Ureter (tissue), 1 donor: ENCODE results near the gene MACO1. TPM values are rescaled to one million over a fixed set of nuclear protein-coding genes. Genes with fewer than 3 reads are reported as not detected.
"Not testable (repeated sequence)": the region's sequence is repeated elsewhere in the genome, so short reads cannot be mapped to it uniquely, and the experiment has no call there.

Experiments used
- DNase-seq: peaks from one replicate; pipeline ENCODE4 v3.0.0-alpha.2; 2020; ENCODE audit warnings: low spot score
- total RNA-seq: library from RNA; stranded (reverse); gene quantifications from one replicate; pipeline ENCODE4 v1.2.4, GENCODE V29; 2023
- donor health status: DM: yes; HTN: yes; CAD: no.

The MACO1 gene
- total RNA-seq, 1 donor from 2014 or later: 22.3 TPM

DNA sequence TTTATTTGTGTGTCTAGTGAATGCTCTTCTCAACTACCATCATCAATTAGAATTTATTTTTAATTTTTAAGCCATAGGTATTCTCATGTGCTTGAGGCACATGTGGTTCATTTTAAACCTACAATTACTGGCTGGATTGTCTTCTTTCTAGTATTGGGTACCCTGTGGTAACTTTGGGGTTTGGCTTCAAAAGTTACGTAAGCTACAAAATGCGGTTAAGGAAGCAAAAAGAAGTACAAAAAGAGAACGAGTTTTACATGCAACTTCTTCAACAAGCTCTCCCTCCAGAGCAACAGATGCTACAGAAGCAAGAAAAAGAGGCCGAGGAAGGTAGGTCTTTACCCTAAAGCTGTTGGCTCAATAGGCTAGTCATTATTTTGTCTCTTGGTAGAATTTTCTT is 25.8 kb downstream of the MACO1 start:
- DNase-seq: no peak

DNA sequence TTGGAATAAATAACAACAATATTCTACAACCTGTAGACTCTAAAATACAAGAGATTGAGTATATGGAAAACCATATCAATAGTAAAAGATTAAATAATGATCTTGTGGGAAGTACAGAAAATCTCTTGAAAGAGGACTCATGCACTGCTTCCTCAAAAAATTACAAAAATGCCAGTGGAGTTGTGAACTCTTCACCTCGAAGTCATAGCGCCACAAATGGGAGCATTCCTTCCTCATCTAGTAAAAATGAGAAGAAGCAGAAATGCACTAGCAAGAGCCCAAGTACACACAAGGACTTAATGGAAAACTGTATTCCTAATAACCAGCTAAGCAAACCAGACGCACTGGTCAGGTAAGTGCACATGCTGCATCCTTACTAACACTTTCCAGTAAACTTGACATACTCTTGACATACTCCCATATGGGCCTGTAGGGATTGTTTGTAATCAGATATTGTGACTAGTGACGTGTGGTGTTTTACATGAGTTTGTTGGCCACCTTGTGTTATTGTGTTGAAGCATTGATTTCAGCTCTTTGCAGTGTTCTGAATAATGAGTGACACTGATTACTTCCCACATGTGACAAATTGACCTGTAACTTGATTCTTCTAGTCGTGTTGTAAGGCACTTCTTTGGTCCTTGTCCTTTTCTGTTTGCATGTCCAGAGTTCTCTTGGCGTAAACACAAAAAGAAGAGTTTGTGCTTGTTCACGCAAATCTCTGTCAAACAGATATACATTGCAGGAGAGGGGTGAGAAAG is 28.0 kb downstream of the MACO1 start:
- DNase-seq: no peak

DNA sequence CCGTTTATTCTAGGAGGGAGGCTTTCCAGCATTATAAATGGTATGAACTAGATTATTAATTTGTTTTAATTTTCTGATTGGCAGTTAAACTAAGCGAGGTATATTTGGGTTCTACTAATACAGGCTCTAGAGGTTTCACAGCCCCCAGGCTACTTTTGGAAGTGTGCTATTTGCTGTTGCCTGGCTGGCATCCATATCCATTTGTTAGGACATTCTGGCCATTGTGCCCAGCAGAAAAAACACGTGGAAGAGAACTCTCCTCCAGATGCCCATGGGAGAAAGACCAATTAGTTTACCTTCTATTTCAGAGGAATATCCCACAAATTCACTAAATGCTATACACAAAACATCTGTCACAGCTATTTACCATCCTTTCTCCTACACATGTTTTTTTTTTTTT is 29.3 kb downstream of the MACO1 start:
- DNase-seq: no peak

DNA sequence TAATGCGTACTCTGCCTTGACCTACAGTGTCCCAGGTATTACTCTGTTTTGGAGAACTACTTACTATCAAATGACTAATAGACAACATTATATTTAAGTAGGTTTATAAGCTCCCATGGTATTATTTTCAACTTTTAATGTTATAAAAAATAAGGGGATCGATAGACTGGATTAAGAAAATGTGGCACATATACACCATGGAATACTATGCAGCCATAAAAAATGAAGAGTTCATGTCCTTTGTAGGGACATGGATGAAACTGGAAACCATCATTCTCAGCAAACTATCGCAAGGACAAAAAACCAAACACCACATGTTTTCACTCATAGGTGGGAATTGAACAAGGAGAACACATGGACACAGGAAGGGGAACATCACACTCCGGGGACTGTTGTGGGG is 30.1 kb downstream of the MACO1 start:
- DNase-seq: not testable (repeated sequence)

DNA sequence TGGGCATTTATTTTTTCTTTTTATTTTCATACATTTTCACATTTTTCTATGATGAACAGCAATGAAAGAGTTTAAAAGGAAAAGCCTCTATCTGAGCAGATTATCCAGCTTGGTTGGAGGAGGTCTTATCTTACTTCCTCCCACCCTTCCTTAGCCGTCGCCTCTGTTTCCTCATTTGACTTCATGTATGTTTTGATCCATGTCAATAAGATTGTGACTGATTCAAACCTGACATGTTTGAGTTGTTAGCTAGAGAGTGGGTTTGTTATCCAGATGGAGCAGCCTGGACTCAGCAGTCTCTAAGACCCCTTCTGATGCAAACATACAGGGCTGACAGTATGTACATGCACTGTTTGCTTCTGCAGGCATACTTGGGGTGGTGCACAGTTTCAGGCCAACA is 31.2 kb downstream of the MACO1 start:
- DNase-seq: no peak

GRCh38 chr1:25462732-25463131 is 32.0 kb downstream of the MACO1 start:
- DNase-seq: no peak

- no peak for DNase-seq
These were observed 36.5 kb downstream of the MACO1 start for GRCh38 chr1:25467193-25467592.

- DNase-seq: no peak
These were observed 36.9 kb downstream of the MACO1 start for GRCh38 chr1:25467616-25468015.

DNA sequence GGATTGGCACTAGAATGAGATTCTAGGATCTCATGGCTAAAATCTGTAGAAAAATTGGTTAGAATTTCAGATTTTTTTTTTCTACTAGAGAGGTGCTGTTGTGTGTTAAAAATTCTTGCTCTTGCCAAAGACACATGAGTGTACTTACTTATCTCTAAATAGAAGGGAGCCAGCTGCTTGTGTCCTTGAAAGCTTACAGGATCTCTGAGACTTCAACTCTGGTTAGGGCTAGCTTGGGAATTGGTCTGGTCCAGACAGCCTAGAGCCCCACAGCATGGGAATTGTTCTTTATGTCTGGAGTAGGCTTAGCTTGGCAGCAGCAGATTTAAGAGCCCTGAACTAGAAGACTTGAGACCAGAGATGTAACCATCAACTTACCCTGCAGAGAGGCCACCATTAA is 37.3 kb downstream of the MACO1 start:
- no peak for DNase-seq

- DNase-seq: no peak
These were observed 38.5 kb downstream of the MACO1 start for GRCh38 chr1:25469177-25469576.

DNA sequence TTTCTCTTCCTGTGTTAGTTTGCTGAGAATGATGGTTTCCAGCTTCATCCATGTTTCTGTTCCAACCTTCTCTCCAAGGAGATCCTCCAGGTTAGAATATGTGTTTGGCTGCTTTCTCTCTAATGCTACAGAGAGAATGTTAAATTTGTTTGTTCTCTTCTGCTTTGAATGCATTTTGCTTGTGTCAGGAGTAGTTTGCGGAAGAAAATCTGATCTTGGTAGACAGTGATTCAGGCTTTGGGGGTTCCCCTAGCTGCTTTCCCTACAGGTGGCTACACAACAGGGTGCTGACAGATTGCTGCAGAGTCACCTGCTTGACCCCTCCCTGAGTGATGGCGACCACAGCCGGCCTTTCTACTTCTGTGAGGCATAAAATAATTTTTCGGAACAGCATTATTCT is 41.8 kb downstream of the MACO1 start:
- no peak for DNase-seq

DNA sequence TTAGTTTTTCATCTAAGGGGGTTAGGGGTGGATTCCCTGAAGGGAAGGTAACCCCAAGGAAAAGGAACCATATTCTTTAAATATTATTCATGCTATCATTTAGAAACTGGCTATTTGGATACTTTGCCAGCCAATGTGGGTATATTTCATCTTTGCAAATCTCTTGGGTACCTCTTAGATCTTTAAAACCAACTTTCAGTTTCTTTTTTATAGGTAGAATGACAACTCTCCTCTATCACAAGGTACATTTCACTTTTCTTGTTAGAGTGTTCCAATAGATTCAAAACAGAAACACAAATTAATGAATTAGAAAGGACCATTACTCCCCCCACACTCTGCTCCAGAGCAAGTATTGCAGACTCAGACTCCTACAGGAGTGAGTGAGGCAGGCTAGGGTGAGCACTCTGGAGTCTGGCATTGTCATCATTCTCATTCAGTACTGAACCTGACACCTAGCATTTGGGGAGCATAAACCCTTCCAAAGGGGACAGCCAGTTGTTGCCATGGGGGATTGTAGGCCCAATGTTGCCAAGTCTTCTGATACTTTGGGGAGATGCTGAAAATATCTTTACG is 43.0 kb downstream of the MACO1 start:
- no peak for DNase-seq

DNA sequence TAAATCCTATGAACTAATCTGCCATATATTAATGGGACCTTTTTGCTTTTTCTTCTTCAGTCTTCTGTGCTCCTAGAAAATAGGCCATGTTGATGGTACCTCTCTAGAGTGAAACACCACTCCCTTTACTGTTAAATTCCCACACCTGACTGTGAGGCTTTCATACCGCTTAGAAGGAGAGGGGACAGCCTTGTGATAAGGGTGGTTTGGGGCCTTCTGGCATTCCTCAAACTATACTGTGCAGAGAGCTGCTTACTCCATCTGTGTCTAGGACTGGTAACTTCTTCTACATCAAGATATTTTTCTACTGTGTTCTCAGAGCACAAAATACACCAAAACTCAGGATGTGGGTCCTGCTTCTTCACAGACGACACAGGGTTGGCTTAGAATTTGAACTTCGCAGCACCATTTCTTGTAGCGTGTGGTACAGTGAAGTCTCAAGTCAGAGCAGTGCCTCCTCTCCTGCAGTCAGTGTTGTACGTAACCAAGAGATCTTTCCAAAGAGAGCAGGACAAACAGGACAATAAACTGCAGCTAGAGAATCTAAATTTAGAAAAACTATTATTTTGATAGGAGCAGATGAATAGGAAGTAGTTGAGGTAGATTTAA is 43.8 kb downstream of the MACO1 start:
- DNase-seq: no peak

DNA sequence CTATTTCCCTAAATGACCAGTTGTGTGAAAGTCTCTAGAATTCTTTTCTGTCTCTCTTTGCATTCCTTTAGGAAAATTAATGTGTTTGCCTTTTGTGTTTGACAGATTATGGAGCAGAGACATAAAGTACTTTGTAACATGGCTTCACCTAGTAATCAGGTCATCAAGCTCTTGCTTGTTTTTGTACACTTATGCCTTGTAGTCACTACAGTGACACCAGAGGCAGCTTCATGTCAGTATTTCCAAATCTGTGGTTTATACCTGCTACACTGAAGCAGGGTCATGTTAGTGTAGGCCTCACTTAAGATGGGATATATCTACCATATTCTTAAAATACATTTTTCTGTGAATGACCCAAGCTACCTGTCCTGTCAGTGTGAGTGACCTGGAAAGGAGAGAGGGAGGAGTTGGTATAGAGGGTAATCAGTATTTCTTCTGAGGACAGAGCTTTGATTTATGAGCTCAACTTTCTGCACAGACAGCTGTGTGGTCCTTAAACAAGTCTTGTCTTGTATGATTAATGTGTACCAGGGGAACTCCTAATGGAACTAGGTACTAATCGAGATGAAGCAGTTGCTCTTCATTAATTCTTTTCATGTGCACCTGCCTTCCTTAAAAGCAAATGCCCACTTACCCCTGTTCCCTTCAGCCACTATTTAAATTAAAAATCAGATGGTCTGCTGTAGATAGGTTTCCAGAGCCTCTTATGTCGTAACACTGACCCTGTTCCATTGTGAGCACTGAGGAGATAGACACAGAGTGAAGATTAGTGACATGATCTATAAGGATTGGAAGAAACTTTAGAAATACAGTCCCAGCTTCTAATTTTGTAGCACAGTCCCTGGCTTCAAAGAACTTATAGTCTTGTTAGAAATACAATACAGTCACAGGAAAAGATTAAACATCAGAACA is 45.7 kb downstream of the MACO1 start:
- no peak for DNase-seq

DNA sequence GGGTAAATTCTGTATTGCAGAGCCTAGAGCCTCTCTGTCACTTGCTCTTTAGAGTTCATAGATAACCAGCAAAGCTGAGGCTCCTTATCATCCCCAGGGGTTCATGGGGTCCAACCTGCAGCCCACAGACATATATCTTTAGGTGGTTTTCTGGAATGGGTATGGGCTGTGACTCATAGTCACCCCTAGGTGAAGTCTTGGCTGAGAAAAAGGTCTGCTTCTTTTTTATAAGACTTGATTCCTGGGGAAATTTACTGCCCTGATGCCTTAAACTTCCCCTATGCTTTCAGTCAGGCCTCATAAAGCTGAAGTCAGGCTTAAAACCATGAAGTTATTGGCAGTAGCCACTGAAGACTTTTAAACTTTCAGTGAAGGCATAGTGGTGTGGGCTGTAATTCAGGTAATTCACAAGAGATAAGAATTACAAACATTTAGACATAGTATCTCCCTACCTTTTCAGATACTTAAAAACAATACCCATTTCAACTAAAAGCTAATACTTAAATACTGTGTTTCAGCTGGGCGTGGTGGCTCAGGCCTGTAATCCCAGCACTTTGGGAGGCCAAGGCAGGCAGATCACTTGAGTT is 46.8 kb downstream of the MACO1 start:
- DNase-seq: no peak

GRCh38 chr1:25478633-25479032 is 47.9 kb downstream of the MACO1 start:
- no peak for DNase-seq

- DNase-seq: no peak
These were observed 50.9 kb downstream of the MACO1 start for GRCh38 chr1:25481625-25482024.

GRCh38 chr1:25482211-25482610 is 51.5 kb downstream of the MACO1 start:
- no peak for DNase-seq

GRCh38 chr1:25484096-25484495 is 53.4 kb downstream of the MACO1 start:
- peak; percentile 79 for DNase-seq

DNA sequence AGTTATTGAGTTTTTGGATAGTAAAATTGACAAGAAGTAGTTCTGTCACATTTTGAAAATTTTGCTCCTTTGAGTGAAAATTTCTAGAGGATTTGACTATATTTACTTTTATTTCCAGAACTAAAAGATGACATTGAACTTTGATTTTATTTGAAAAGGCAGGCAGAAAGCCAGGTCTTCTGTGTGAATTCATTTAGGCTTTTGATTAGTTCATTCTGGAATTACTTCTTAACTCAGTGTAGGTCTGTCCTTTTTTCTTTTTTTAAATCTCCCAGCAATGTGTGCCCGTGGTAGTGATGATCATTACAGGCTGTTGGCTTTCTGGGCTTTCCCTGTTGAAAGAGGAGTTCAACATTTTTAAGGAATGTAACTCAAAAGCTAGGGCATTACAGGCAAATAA is 53.8 kb downstream of the MACO1 start:
- DNase-seq: no peak

DNA sequence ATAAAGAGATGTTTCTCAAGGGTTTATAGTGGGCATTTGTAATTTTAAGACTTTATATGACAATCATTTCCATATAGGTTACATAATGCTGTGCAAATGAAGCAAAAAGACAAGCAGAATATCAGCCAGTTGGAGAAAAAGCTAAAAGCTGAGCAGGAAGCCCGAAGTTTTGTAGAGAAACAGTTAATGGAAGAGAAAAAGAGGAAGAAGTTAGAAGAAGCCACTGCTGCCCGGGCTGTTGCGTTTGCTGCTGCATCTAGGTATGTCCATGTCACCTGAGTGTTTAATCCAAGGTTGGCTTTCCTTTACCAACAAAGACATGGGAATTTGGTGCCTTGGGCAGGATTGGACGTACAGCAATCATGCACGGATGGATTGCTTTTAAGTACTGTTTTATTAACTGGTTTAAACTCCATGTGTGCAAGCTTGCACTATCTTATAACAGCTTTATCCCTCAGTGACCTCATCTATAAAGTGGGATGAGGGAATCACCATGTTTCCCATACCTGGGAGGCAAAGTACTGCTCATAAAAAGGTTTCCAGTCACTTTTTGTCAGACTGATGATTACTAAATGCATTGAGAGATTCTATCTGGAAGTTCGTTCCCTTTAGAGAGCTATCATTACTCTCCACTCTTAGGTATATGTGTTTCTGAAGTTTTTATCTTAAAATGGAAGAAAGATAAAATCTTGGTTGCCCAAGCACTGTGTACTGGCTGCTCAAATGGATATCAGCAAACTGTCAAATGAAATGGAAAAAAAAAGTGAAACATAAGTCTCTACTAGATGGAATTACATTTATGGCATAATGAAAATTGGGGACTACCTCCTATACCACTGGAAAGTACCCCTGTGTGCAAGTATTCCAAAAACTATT is 55.1 kb downstream of the MACO1 start:
- DNase-seq: no peak
